Loucy (cell line): ENCODE measurements around the gene ADAMTS12.

Experiments
- H2AFZ ChIP-seq: fragments of 200-600 bp; sonication (generic); 2 replicates; pipeline ENCODE4 v1.6.0; 2016; ENCODE audit warnings: antibody characterized with exemption, mild to moderate bottlenecking, low read length, moderate library complexity
- H3F3A ChIP-seq: fragments of 200-600 bp; 2 replicates; pipeline ENCODE4 v1.6.0; 2016; ENCODE audit warnings: antibody characterized with exemption, low read depth, mild to moderate bottlenecking
- H3K27me3 ChIP-seq: fragments of 200-600 bp; sonication (generic); 2 replicates; pipeline ENCODE4 v1.6.1; 2014; ENCODE audit warnings: low read length, mild to moderate bottlenecking; ENCODE audit not compliant: insufficient read depth, poor library complexity, severe bottlenecking
- H3K36me3 ChIP-seq: fragments of 200-600 bp; sonication (generic); 2 replicates; pipeline ENCODE4 v1.6.1; 2016; ENCODE audit warnings: low read length; ENCODE audit not compliant: insufficient read depth
- H3K4me1 ChIP-seq: fragments of 200-600 bp; sonication (generic); 2 replicates; pipeline ENCODE4 v1.5.1; 2014; ENCODE audit warnings: low read length, mild to moderate bottlenecking; ENCODE audit not compliant: insufficient read depth, poor library complexity, severe bottlenecking
- H3K4me2 ChIP-seq: fragments of 200-600 bp; sonication (generic); 2 replicates; pipeline ENCODE4 v1.6.0; 2014; ENCODE audit warnings: antibody characterized with exemption, low read length, low read depth, mild to moderate bottlenecking; ENCODE audit not compliant: poor library complexity, severe bottlenecking
- H3K4me3 ChIP-seq: fragments of 200-600 bp; sonication (generic); 2 replicates; pipeline ENCODE4 v1.5.1; 2014; ENCODE audit warnings: low read length, mild to moderate bottlenecking, mixed read lengths; ENCODE audit not compliant: poor library complexity, severe bottlenecking
- H3K79me2 ChIP-seq: fragments of 200-600 bp; sonication (generic); 2 replicates; pipeline ENCODE4 v1.6.1; 2014; ENCODE audit warnings: low read length; ENCODE audit not compliant: insufficient read depth
- H3K9ac ChIP-seq: fragments of 200-600 bp; sonication (generic); 2 replicates; pipeline ENCODE4 v1.6.0; 2014; ENCODE audit warnings: mild to moderate bottlenecking, low read depth, low read length, moderate library complexity; ENCODE audit not compliant: poor library complexity, severe bottlenecking
- H3K9me2 ChIP-seq: fragments of 200-600 bp; sonication (generic); replicated peaks from 2 replicates; pipeline ENCODE4 v1.6.1; 2016; ENCODE audit warnings: low read depth, low read length, mixed read lengths
- H3K9me3 ChIP-seq: fragments of 200-600 bp; sonication (generic); 2 replicates; pipeline ENCODE4 v1.6.1; 2014; ENCODE audit warnings: mild to moderate bottlenecking, antibody characterized with exemption, low read length, low read depth; ENCODE audit not compliant: insufficient read depth
- H4K20me1 ChIP-seq: fragments of 200-600 bp; sonication (generic); 2 replicates; pipeline ENCODE4 v1.6.0; 2014; ENCODE audit warnings: antibody characterized with exemption, low read length, mild to moderate bottlenecking; ENCODE audit not compliant: insufficient read depth, poor library complexity, severe bottlenecking
- CTCF ChIP-seq: fragments of 200-600 bp; sonication (generic); conservative IDR thresholded peaks from 2 replicates; pipeline ENCODE4 v1.5.1; 2014; ENCODE audit warnings: mild to moderate bottlenecking, antibody characterized with exemption, low read length
- EZH2phosphoT487 ChIP-seq: fragments of 200-600 bp; IDR thresholded peaks from 2 replicates; pipeline ENCODE4 v1.6.1; 2018; ENCODE audit warnings: antibody characterized with exemption, mild to moderate bottlenecking, moderate library complexity, borderline replicate concordance

Gene ADAMTS12

GRCh38 chr5:33637011-33637410, 254.8 kb downstream of the ADAMTS12 start:
- Histone ChIP-seq H3K79me2 (no peaks in the 10 kb centered on the region), H3K4me2 (no peak overlapping the region), H3K4me3 (no peak overlapping the region), H2AFZ (no peak overlapping the region), H4K20me1 (no peaks in the 10 kb centered on the region), H3K9me2 (no peaks in the 10 kb centered on the region), H3K36me3 (no peaks in the 10 kb centered on the region), H3F3A (no peaks in the 10 kb centered on the region), H3K9ac (no peak overlapping the region), H3K27me3 (no peaks in the 10 kb centered on the region), H3K9me3 (no peaks in the 10 kb centered on the region), H3K4me1 (peaks cover 5% of the 10 kb centered on the region)
- no peak for TF ChIP-seq CTCF
- TF ChIP-seq EZH2phosphoT487: no peak

- Histone ChIP-seq H3K9me2 (no peaks in the 10 kb centered on the region), H3K9me3 (no peaks in the 10 kb centered on the region), H2AFZ (no peak overlapping the region), H3K27me3 (no peaks in the 10 kb centered on the region), H3K4me3 (no peak overlapping the region), H3K36me3 (no peaks in the 10 kb centered on the region), H3F3A (no peaks in the 10 kb centered on the region), H3K4me2 (no peak overlapping the region), H3K79me2 (no peaks in the 10 kb centered on the region), H3K9ac (no peak overlapping the region), H3K4me1 (no peaks in the 10 kb centered on the region), H4K20me1 (no peaks in the 10 kb centered on the region)
- TF ChIP-seq CTCF (no peak), EZH2phosphoT487 (no peak)
These were observed 256.2 kb downstream of the ADAMTS12 start for GRCh38 chr5:33635582-33635981.

DNA sequence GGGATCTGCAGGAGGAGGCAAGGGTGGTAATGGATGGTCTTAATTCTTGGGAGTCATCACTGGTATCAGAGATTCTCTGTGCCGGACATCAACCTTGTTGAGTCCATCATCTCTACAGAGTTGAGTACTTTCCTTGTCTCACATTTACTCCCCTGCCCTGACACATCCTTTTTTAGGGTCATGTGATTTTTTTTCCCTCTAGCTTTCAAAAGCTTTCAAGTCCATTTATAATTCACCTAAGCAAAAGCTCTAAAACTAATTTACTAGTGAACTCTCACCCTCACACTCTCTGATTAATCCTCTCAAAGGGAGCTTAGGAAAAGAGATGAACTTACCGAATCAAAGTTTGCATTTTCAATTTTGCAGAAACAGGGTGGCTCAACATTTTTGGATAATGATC, 258.1 kb downstream of the ADAMTS12 start:
- Histone ChIP-seq H3K4me3 (no peak overlapping the region), H4K20me1 (no peaks in the 10 kb centered on the region), H3K4me2 (no peak overlapping the region), H3K27me3 (no peaks in the 10 kb centered on the region), H3F3A (no peaks in the 10 kb centered on the region), H3K9ac (no peak overlapping the region), H3K4me1 (no peaks in the 10 kb centered on the region), H3K79me2 (no peaks in the 10 kb centered on the region), H2AFZ (no peak overlapping the region), H3K9me3 (no peaks in the 10 kb centered on the region), H3K36me3 (no peaks in the 10 kb centered on the region), H3K9me2 (no peaks in the 10 kb centered on the region)
- no peak for TF ChIP-seq CTCF
- TF ChIP-seq EZH2phosphoT487: no peak
